LNCAP (cell line): ENCODE results near the gene FGF14.

ENCODE experiments used
- CTCF ChIP-seq: fragments of 450-650 bp; IDR thresholded peaks from 2 replicates; pipeline ENCODE4 v1.5.1; 2017; ENCODE audit warnings: mild to moderate bottlenecking

FGF14 gene

GRCh38 chr13:102191951-102192502, 209.8 kb downstream of the FGF14 start:
- no peak for TF ChIP-seq CTCF

GRCh38 chr13:102190930-102191329, 210.9 kb downstream of the FGF14 start:
- no peak for TF ChIP-seq CTCF

- no peak for TF ChIP-seq CTCF
These were observed 214.5 kb downstream of the FGF14 start for GRCh38 chr13:102187313-102187712.

- no peak for TF ChIP-seq CTCF
These were observed 216.4 kb downstream of the FGF14 start for GRCh38 chr13:102185375-102185984.

- no peak for TF ChIP-seq CTCF
These were observed 218.2 kb downstream of the FGF14 start for GRCh38 chr13:102183509-102184182.

GRCh38 chr13:102182170-102182569, 219.7 kb downstream of the FGF14 start:
- TF ChIP-seq CTCF = no peak

GRCh38 chr13:102177431-102177830, 224.4 kb downstream of the FGF14 start:
- no peak for TF ChIP-seq CTCF
